IPS DF 6.9 (cell line): Measurements from ENCODE around the gene LCN15.
"Not testable (repeated sequence)": the region's sequence is repeated elsewhere in the genome, so short reads cannot be mapped to it uniquely, and the experiment has no call there.

Experiments used
- DNase-seq: peaks from one replicate; pipeline ENCODE4 v3.0.0-alpha.2; 2013; ENCODE audit warnings: low read depth, low spot score
- H3K27ac ChIP-seq: one replicate; pipeline ENCODE4 v1.5.1; 2013; ENCODE audit warnings: low read length, control low read depth
- H3K27me3 ChIP-seq: 2 replicates; pipeline ENCODE4 v1.6.1; 2013; ENCODE audit warnings: mild to moderate bottlenecking, low read length; ENCODE audit not compliant: control insufficient read depth, insufficient read depth
- H3K36me3 ChIP-seq: 2 replicates; pipeline ENCODE4 v1.6.1; 2013; ENCODE audit warnings: low read length; ENCODE audit not compliant: control insufficient read depth, insufficient read depth
- H3K4me1 ChIP-seq: 2 replicates; pipeline ENCODE4 v1.6.1; 2013; ENCODE audit warnings: low read length; ENCODE audit not compliant: control insufficient read depth, insufficient read depth
- H3K4me3 ChIP-seq: 2 replicates; pipeline ENCODE4 v1.5.1; 2013; ENCODE audit warnings: mild to moderate bottlenecking, low read length
- H3K9me3 ChIP-seq: 2 replicates; pipeline ENCODE4 v1.6.1; 2013; ENCODE audit warnings: low read length, inconsistent platforms; ENCODE audit not compliant: control insufficient read depth, insufficient read depth
- WGBS: extraction: QIAGEN DNeasy Blood & Tissue Kit; methylation state at CpG from one replicate; pipeline ENCODE4 v1.1.7; 2013; ENCODE audit warnings: mixed read lengths, missing lambda C conversion rate; ENCODE audit not compliant: insufficient read length, insufficient coverage; 5-methylcytosine and 5-hydroxymethylcytosine counted together

LCN15 gene

DNA sequence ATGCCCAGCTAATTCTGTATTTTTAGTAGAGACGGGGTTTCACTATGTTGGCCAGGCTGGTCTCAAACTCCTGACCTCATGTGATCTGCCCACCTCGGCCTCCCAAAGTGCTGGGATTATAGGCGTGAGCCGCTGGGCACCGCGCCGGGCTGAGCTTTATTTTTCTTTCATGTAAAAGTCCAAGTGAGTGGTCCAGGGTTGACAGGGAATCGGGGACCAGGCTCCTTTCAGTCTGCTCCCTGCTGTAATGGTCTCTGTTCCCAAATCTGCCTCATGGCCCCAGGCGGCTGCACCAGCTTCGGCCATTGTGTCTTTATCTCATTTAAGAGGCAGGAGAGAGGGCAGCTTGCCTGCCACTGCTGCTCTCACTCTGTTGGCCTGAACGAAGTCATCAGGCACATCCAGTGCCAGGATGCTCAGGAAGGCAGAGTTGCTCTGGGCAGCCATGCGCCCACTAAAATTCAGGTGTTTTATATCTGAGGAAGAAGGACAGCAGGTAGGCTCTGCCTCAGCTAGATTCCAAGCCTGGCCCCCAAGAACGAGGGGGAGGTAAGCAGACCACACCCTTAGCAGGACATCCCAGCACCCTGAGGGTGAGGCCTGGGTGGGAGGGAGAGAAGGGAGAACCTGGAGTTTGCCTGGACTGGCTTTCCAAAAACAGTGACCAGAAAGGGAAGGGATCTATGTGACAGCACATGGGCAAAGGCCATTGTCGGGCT, 30.1 kb upstream of the LCN15 start:
- H3K4me1 ChIP-seq, result no peaks in the 10 kb centered on the region
- WGBS, result no CpG with 5 or more reads among the region's 14 CpGs
- no peak overlapping the region for H3K27ac ChIP-seq
- no peak for DNase-seq
- H3K27me3 ChIP-seq, result no peaks in the 10 kb centered on the region
- no peaks in the 10 kb centered on the region for H3K36me3 ChIP-seq
- H3K9me3 ChIP-seq, result no peaks in the 10 kb centered on the region
- no peak overlapping the region for H3K4me3 ChIP-seq

- no peak for DNase-seq
- WGBS, result no CpG with 5 or more reads among the region's 17 CpGs
- Histone ChIP-seq H3K4me3 (no peak overlapping the region), H3K9me3 (no peaks in the 10 kb centered on the region), H3K27me3 (no peaks in the 10 kb centered on the region), H3K36me3 (no peaks in the 10 kb centered on the region), H3K4me1 (no peaks in the 10 kb centered on the region), H3K27ac (no peak overlapping the region)
These were observed 29.0 kb upstream of the LCN15 start for GRCh38 chr9:136793086-136793946.

GRCh38 chr9:136792321-136793085, 28.2 kb upstream of the LCN15 start:
- DNase-seq, result no peak
- WGBS, result no CpG with 5 or more reads among the region's 15 CpGs
- no peaks in the 10 kb centered on the region for H3K4me1 ChIP-seq
- no peaks in the 10 kb centered on the region for H3K36me3 ChIP-seq
- H3K9me3 ChIP-seq, result no peaks in the 10 kb centered on the region
- no peak overlapping the region for H3K27ac ChIP-seq
- H3K27me3 ChIP-seq, result no peaks in the 10 kb centered on the region
- no peak overlapping the region for H3K4me3 ChIP-seq

- DNase-seq, result no peak
- Histone ChIP-seq H3K27me3 (no peaks in the 10 kb centered on the region), H3K27ac (no peak overlapping the region), H3K4me1 (no peaks in the 10 kb centered on the region), H3K9me3 (no peaks in the 10 kb centered on the region), H3K36me3 (no peaks in the 10 kb centered on the region), H3K4me3 (peak overlapping the region; percentile 58; the same call in 1 of the 2 replicates)
- no CpG with 5 or more reads among the region's 29 CpGs for WGBS
These were observed 27.4 kb upstream of the LCN15 start for GRCh38 chr9:136791516-136792276.

DNA sequence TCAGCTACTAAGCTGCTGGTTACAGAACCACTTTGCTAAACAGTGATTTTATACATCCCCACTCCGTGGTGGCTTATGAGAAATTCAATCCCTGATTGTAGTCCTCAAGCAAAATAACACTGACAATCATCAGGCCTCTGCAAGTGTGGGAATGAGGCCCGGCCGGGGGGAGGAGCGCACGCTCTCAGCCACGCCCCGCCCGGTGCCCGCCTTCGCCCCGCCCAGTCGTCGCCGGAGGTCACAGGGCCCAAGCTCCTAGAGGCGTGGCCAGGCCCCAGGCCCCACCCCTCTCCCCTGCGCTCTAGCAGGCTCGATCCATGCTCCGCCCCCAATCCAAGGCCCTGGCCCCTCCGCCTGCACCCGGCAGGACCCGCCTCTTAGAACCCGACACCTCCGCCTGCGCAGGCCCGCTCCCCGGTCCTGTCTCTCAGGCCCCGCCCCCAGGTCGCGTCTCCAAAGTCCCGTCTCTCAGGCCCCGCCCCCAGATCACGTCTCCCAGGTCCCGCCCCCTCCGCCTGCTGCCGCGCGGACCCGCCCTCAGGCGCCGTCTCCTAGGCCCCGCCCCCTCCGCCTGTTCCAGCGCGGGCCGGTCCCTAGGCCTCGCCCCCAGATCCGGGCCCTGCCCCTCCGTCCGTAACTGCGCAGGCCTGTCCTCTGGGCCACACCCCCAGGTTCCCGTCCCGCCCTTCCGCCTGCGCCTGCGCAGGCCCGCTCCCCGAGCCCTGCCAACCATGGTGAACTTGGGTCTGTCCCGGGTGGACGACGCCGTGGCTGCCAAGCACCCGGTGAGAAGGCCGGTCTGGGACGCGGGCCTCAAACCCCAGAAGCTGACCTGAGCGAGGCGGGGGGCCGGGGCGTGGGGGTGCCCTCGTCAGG, 26.6 kb upstream of the LCN15 start, which contains the start of gene TMEM141:
TSS of gene TMEM141 (plus strand) at position 705 of the 876 bp plus-strand sequence. CDS start at position 732, 27 bp downstream.
- peak within 1 kb of the TSS; percentile 58; the same call in 1 of the 2 replicates for H3K4me3 ChIP-seq
- H3K9me3 ChIP-seq, result no peaks in the 10 kb centered on the region
- H3K27ac ChIP-seq, result no peak within 1 kb of the TSS
- WGBS, result no CpG with 5 or more reads among the region's 70 CpGs
- no peaks in the 10 kb centered on the region for H3K4me1 ChIP-seq
- no peak for DNase-seq
- H3K27me3 ChIP-seq, result no peaks in the 10 kb centered on the region
- H3K36me3 ChIP-seq, result no peaks in the 10 kb centered on the region

GRCh38 chr9:136789523-136789937, 25.2 kb upstream of the LCN15 start:
- Histone ChIP-seq H3K27me3 (no peaks in the 10 kb centered on the region), H3K9me3 (no peaks in the 10 kb centered on the region; the same call in 1 of the 2 replicates), H3K36me3 (no peaks in the 10 kb centered on the region), H3K4me3 (no peak overlapping the region), H3K27ac (no peak overlapping the region), H3K4me1 (no peaks in the 10 kb centered on the region)
- no CpG with 5 or more reads among the region's 3 CpGs for WGBS
- no peak for DNase-seq

GRCh38 chr9:136788644-136789522, 24.6 kb upstream of the LCN15 start:
- H3K27me3 ChIP-seq, H3K27ac ChIP-seq, H3K4me3 ChIP-seq, H3K9me3 ChIP-seq, H3K36me3 ChIP-seq, DNase-seq, H3K4me1 ChIP-seq: not testable (repeated sequence)
- WGBS, result no CpG with 5 or more reads among the region's 27 CpGs

GRCh38 chr9:136787690-136788400, 23.5 kb upstream of the LCN15 start:
- no CpG with 5 or more reads among the region's 21 CpGs for WGBS
- H3K4me3 ChIP-seq, result no peak overlapping the region

More at GRCh38 chr9:136787690-136788400, 23.5 kb upstream of the LCN15 start:
- no peaks in the 10 kb centered on the region for H3K4me1 ChIP-seq
- no peaks in the 10 kb centered on the region; the same call in 1 of the 2 replicates for H3K9me3 ChIP-seq
- H3K27ac ChIP-seq, result no peak overlapping the region
- no peak for DNase-seq
- no peaks in the 10 kb centered on the region for H3K27me3 ChIP-seq
- no peaks in the 10 kb centered on the region for H3K36me3 ChIP-seq
